Progenitor cell of endocrine pancreas (in vitro differentiated cells): ENCODE measurements around the gene FABP1. TPM values are rescaled to one million over a fixed set of nuclear protein-coding genes. Genes with fewer than 3 reads are reported as not detected.

Experiments used
- DNase-seq: peaks from one replicate; pipeline ENCODE4 v3.0.0; 2021; ENCODE audit warnings: low spot score; ENCODE audit not compliant: unreplicated experiment
- H3K27ac Mint-ChIP-seq: 2 replicates; pipeline ENCODE4 v1.8.0; 2021; ENCODE audit warnings: mild to moderate bottlenecking, moderate library complexity, mixed read lengths
- H3K27me3 Mint-ChIP-seq: 2 replicates; pipeline ENCODE4 v1.8.0; 2021; ENCODE audit warnings: mixed read lengths
- H3K36me3 Mint-ChIP-seq: 2 replicates; pipeline ENCODE4 v1.8.0; 2022; ENCODE audit warnings: mixed read lengths; ENCODE audit not compliant: insufficient read depth
- H3K4me1 Mint-ChIP-seq: 2 replicates; pipeline ENCODE4 v1.8.0; 2021; ENCODE audit warnings: low read depth, mixed read lengths
- H3K4me3 Mint-ChIP-seq: 2 replicates; pipeline ENCODE4 v1.8.0; 2021; ENCODE audit warnings: low read depth, mild to moderate bottlenecking, moderate library complexity, mixed read lengths
- H3K9me3 Mint-ChIP-seq: 2 replicates; pipeline ENCODE4 v1.8.0; 2021; ENCODE audit warnings: low read depth, mixed read lengths
- CTCF ChIP-seq: fragments of 200-600 bp; sonication (generic); IDR thresholded peaks from one replicate; pipeline ENCODE4 v1.5.0; 2021; ENCODE audit warnings: antibody characterized with exemption, mild to moderate bottlenecking; ENCODE audit not compliant: unreplicated experiment
- long read RNA-seq: library from polyadenylated mRNA; unstranded; transcript quantifications from one replicate; pipeline ENCODE4 v2.0.0, GENCODE V29; 2020
- total RNA-seq: library from RNA; stranded (reverse); gene quantifications from 2 replicates; pipeline ENCODE4 v1.2.1, GENCODE V29; 2021

FABP1 gene
- total RNA-seq: 4.5 and 6.6 TPM in 2 replicates
- long read RNA-seq, partial matches to known transcripts: 0 of 3 reads
- long read RNA-seq, other reads (novel, unspliced or antisense): 1 of 3 reads

GRCh38 chr2:88127888-88128653, at the start of gene FABP1:
TSS of gene FABP1 (minus strand) at chr2:88128062. CDS start at chr2:88128017, 45 bp downstream.
- Mint-ChIP-seq H3K27me3 (peaks cover 5% of the 10 kb centered on the region), H3K4me3 (peak within 1 kb of the TSS; percentile 19)
- DNase-seq: no peak

GRCh38 chr2:88177556-88177955, 49.7 kb upstream of the FABP1 start:
- TF ChIP-seq CTCF: no peak
- no peak overlapping the region for H3K27ac Mint-ChIP-seq
- peaks cover 1% of the 10 kb centered on the region for H3K36me3 Mint-ChIP-seq
- no peaks in the 10 kb centered on the region for H3K9me3 Mint-ChIP-seq
- peaks cover 5% of the 10 kb centered on the region for H3K4me1 Mint-ChIP-seq
- no peaks in the 10 kb centered on the region for H3K27me3 Mint-ChIP-seq
- DNase-seq: no peak
- H3K4me3 Mint-ChIP-seq: no peak overlapping the region

More at GRCh38 chr2:88127888-88128653, at the start of gene FABP1:
- TF ChIP-seq CTCF: no peak
- Mint-ChIP-seq H3K27ac (peak within 1 kb of the TSS; percentile 65), H3K36me3 (no peaks in the 10 kb centered on the region), H3K4me1 (peaks cover 38% of the 10 kb centered on the region), H3K9me3 (no peaks in the 10 kb centered on the region)

GRCh38 chr2:88176352-88176984, 48.6 kb upstream of the FABP1 start:
- Mint-ChIP-seq H3K36me3 (peaks cover 1% of the 10 kb centered on the region), H3K4me3 (no peak overlapping the region), H3K9me3 (no peaks in the 10 kb centered on the region), H3K27me3 (no peaks in the 10 kb centered on the region), H3K27ac (peak overlapping the region; percentile 74), H3K4me1 (peaks cover 5% of the 10 kb centered on the region)
- TF ChIP-seq CTCF: no peak
- DNase-seq: no peak

- no peak overlapping the region for H3K4me3 Mint-ChIP-seq
- H3K27me3 Mint-ChIP-seq: no peaks in the 10 kb centered on the region
- peaks cover 5% of the 10 kb centered on the region for H3K4me1 Mint-ChIP-seq
- DNase-seq: no peak
- peaks cover 3% of the 10 kb centered on the region for H3K36me3 Mint-ChIP-seq
- TF ChIP-seq CTCF: no peak
- no peak overlapping the region for H3K27ac Mint-ChIP-seq
- peaks cover 5% of the 10 kb centered on the region for H3K9me3 Mint-ChIP-seq
Observed at GRCh38 chr2:88172882-88173281, 45.0 kb upstream of the FABP1 start.

- peak overlapping the region; percentile 29 for H3K4me3 Mint-ChIP-seq
- DNase-seq: no peak
- peaks cover 3% of the 10 kb centered on the region for H3K36me3 Mint-ChIP-seq
- peaks cover 5% of the 10 kb centered on the region for H3K9me3 Mint-ChIP-seq
- no peaks in the 10 kb centered on the region for H3K27me3 Mint-ChIP-seq
- peaks cover 1% of the 10 kb centered on the region for H3K4me1 Mint-ChIP-seq
- H3K27ac Mint-ChIP-seq: no peak overlapping the region
- no peak for TF ChIP-seq CTCF
Observed at GRCh38 chr2:88171966-88172365, 44.1 kb upstream of the FABP1 start.
